IMR-90 (cell line): ENCODE measurements around the gene TUBD1. TPM values are rescaled to one million over a fixed set of nuclear protein-coding genes. Genes with fewer than 3 reads are reported as not detected.

Source experiments
- ATAC-seq: fragments of 200-7000 bp; cut with Tn5 transposase; 2 replicates; pipeline ENCODE4 v1.9.1; 2020; ENCODE audit warnings: low read depth, mild to moderate bottlenecking, moderate library complexity
- BruUV-seq: library from RNA; stranded (reverse); fragments of 400-500 nt; replicated peaks from 2 replicates; lab custom pipeline; 2021; lab: Mats Ljungman, UMichigan
- CTCF ChIA-PET: fragments of 300-600 bp; formaldehyde crosslinking; extraction: SDS; loops from one replicate; lab custom pipeline; 2021; ENCODE audit warnings: antibody characterized with exemption; lab: Yijun Ruan, JAX
- POLR2A ChIA-PET: fragments of 300-600 bp; sonication (Branson Sonifier 250); formaldehyde crosslinking; loops from one replicate; lab custom pipeline; 2022; ENCODE audit warnings: antibody characterized with exemption; ENCODE audit not compliant: unreplicated experiment; lab: Charles Lee
- DNase-seq: peaks from one replicate; pipeline ENCODE4 v3.0.0; 2013
- H2AFZ ChIP-seq: replicated peaks from 2 replicates; pipeline ENCODE3; 2013; ENCODE audit warnings: low read length, mild to moderate bottlenecking; ENCODE audit not compliant: poor library complexity
- H2AK5ac ChIP-seq: 2 replicates; pipeline ENCODE4 v1.6.1; 2013; ENCODE audit warnings: low read depth, low read length, inconsistent platforms
- H2AK9ac ChIP-seq: replicated peaks from 2 replicates; pipeline ENCODE3; 2013; ENCODE audit warnings: mild to moderate bottlenecking, low read depth, low read length, moderate library complexity; ENCODE audit not compliant: poor library complexity
- H2BK120ac ChIP-seq: 2 replicates; pipeline ENCODE4 v1.6.1; 2013; ENCODE audit warnings: low read depth, low read length, inconsistent platforms
- H2BK15ac ChIP-seq: 3 replicates; pipeline ENCODE4 v1.6.1; 2013; ENCODE audit warnings: low read depth, low read length, inconsistent platforms
- H2BK20ac ChIP-seq: 2 replicates; pipeline ENCODE4 v1.6.1; 2013; ENCODE audit warnings: low read depth, mild to moderate bottlenecking, inconsistent platforms, low read length, moderate library complexity
- H2BK5ac ChIP-seq: 2 replicates; pipeline ENCODE4 v1.6.1; 2013; ENCODE audit warnings: mild to moderate bottlenecking, low read depth, low read length, inconsistent platforms; ENCODE audit not compliant: poor library complexity, severe bottlenecking
- H3K14ac ChIP-seq: replicated peaks from 2 replicates; pipeline ENCODE4 v1.6.1; 2013; ENCODE audit warnings: low read depth, low read length, inconsistent platforms
- H3K18ac ChIP-seq: 2 replicates; pipeline ENCODE4 v1.6.1; 2013; ENCODE audit warnings: low read depth, low read length, control low read depth
- H3K23ac ChIP-seq: 2 replicates; pipeline ENCODE4 v1.6.1; 2013; ENCODE audit warnings: low read depth, low read length, inconsistent platforms
- H3K27ac ChIP-seq: 2 replicates; pipeline ENCODE4 v1.5.1; 2013; ENCODE audit warnings: mild to moderate bottlenecking, control low read depth, low read length; ENCODE audit not compliant: insufficient read depth
- H3K27me3 ChIP-seq: 2 replicates; pipeline ENCODE4 v1.6.1; 2013; ENCODE audit warnings: low read length; ENCODE audit not compliant: control insufficient read depth, insufficient read depth
- H3K36me3 ChIP-seq: 2 replicates; pipeline ENCODE4 v1.6.1; 2013; ENCODE audit warnings: low read length, mixed read lengths; ENCODE audit not compliant: control insufficient read depth, insufficient read depth
- H3K4ac ChIP-seq: 2 replicates; pipeline ENCODE4 v1.6.1; 2013; ENCODE audit warnings: low read depth, low read length, inconsistent platforms
- H3K4me1 ChIP-seq: 2 replicates; pipeline ENCODE4 v1.6.1; 2013; ENCODE audit warnings: low read length, mixed read lengths; ENCODE audit not compliant: control insufficient read depth, insufficient read depth
- H3K4me2 ChIP-seq: 2 replicates; pipeline ENCODE4 v1.6.1; 2013; ENCODE audit warnings: low read depth, mild to moderate bottlenecking, control low read depth, low read length, moderate library complexity
- H3K4me3 ChIP-seq: 2 replicates; pipeline ENCODE4 v1.5.1; 2013; ENCODE audit warnings: low read depth, mild to moderate bottlenecking, control low read depth, low read length, moderate library complexity; ENCODE audit not compliant: insufficient read depth
- H3K56ac ChIP-seq: 2 replicates; pipeline ENCODE4 v1.6.1; 2013; ENCODE audit warnings: low read length, inconsistent platforms; ENCODE audit not compliant: insufficient read depth; ENCODE audit errors: extremely low read depth
- H3K79me1 ChIP-seq, 2 experiments: 2 replicates each; pipeline ENCODE4 v1.6.1; 2013; ENCODE audit warnings: low read length in 2 of 2, inconsistent platforms in 1 of 2, low read depth in 1 of 2
- H3K9ac ChIP-seq: 2 replicates; pipeline ENCODE4 v1.6.1; 2013; ENCODE audit warnings: low read depth, low read length, control low read depth
- H3K9me1 ChIP-seq: 2 replicates; pipeline ENCODE4 v1.6.1; 2013; ENCODE audit warnings: low read length, inconsistent platforms; ENCODE audit not compliant: insufficient read depth
- H3K9me3 ChIP-seq: 2 replicates; pipeline ENCODE4 v1.6.1; 2013; ENCODE audit warnings: low read length; ENCODE audit not compliant: control insufficient read depth, insufficient read depth
- H4K20me1 ChIP-seq: 2 replicates; pipeline ENCODE4 v1.6.1; 2013; ENCODE audit warnings: low read length, inconsistent platforms; ENCODE audit not compliant: insufficient read depth
- H4K5ac ChIP-seq: 2 replicates; pipeline ENCODE4 v1.6.1; 2013; ENCODE audit warnings: mild to moderate bottlenecking, low read depth, low read length, control low read depth
- H4K8ac ChIP-seq, 2 experiments: 2 replicates each; pipeline ENCODE4 v1.6.1; 2013; ENCODE audit warnings: low read depth in 2 of 2, low read length in 2 of 2, control low read depth in 1 of 2, inconsistent platforms in 1 of 2
- H4K91ac ChIP-seq: 2 replicates; pipeline ENCODE4 v1.6.1; 2013; ENCODE audit warnings: low read depth, low read length, inconsistent platforms; ENCODE audit not compliant: insufficient read depth
- BHLHE40 ChIP-seq: fragments of 150-350 bp; IDR thresholded peaks from 2 replicates; pipeline ENCODE4 v1.6.1; 2016; ENCODE audit warnings: mild to moderate bottlenecking, low read depth, low read length
- CEBPB ChIP-seq: IDR thresholded peaks from 2 replicates; pipeline ENCODE4 v1.6.1; 2012; ENCODE audit warnings: low read depth, low read length, improper control_type of control experiment
- CHD1 ChIP-seq: IDR thresholded peaks from 2 replicates; pipeline ENCODE4 v1.6.1; 2012; ENCODE audit warnings: low read depth, low read length, improper control_type of control experiment
- CTCF ChIP-seq: conservative IDR thresholded peaks from 2 replicates; pipeline ENCODE4 v1.5.1; 2012; ENCODE audit warnings: mild to moderate bottlenecking, low read depth, low read length, improper control_type of control experiment
- FOS ChIP-seq: fragments of 150-350 bp; IDR thresholded peaks from 2 replicates; pipeline ENCODE4 v1.6.1; 2016; ENCODE audit warnings: low read depth, low read length
- MAFK ChIP-seq: IDR thresholded peaks from 2 replicates; pipeline ENCODE4 v1.6.1; 2012; ENCODE audit warnings: low read depth, low read length, improper control_type of control experiment
- MAZ ChIP-seq: IDR thresholded peaks from 2 replicates; pipeline ENCODE4 v1.6.1; 2012; ENCODE audit warnings: low read depth, mild to moderate bottlenecking, low read length, improper control_type of control experiment, moderate library complexity, borderline replicate concordance
- MXI1 ChIP-seq: IDR thresholded peaks from 2 replicates; pipeline ENCODE4 v1.6.1; 2012; ENCODE audit warnings: low read depth, mild to moderate bottlenecking, low read length, moderate library complexity, borderline replicate concordance
- NFE2L2 ChIP-seq: fragments of 150-350 bp; IDR thresholded peaks from 2 replicates; pipeline ENCODE4 v1.6.1; 2016; ENCODE audit warnings: low read depth, mild to moderate bottlenecking, low read length
- POLR2A ChIP-seq: IDR thresholded peaks from 2 replicates; pipeline ENCODE4 v1.6.1; 2012; ENCODE audit warnings: mild to moderate bottlenecking, low read depth, low read length
- RAD21 ChIP-seq: IDR thresholded peaks from 2 replicates; pipeline ENCODE4 v1.6.1; 2012; ENCODE audit warnings: low read length, improper control_type of control experiment
- RCOR1 ChIP-seq: IDR thresholded peaks from 2 replicates; pipeline ENCODE4 v1.6.1; 2012; ENCODE audit warnings: mild to moderate bottlenecking, low read length, improper control_type of control experiment; ENCODE audit not compliant: insufficient replicate concordance
- RFX5 ChIP-seq: IDR thresholded peaks from 2 replicates; pipeline ENCODE4 v1.8.0; 2012; ENCODE audit warnings: low read depth, mild to moderate bottlenecking, low read length, moderate library complexity
- SMC3 ChIP-seq: fragments of 150-350 bp; IDR thresholded peaks from 2 replicates; pipeline ENCODE4 v1.6.1; 2016; ENCODE audit warnings: low read depth, mild to moderate bottlenecking, antibody characterized with exemption, low read length, moderate library complexity
- USF2 ChIP-seq: fragments of 150-350 bp; IDR thresholded peaks from 2 replicates; pipeline ENCODE4 v1.6.1; 2017; ENCODE audit warnings: mild to moderate bottlenecking, antibody characterized with exemption, low read length, low read depth
- WGBS, 2 experiments: methylation state at CpG; one replicate each; pipeline versions ENCODE4 v1.1.5 to v1.1.7; 2013; ENCODE audit warnings: missing lambda C conversion rate in 2 of 2; ENCODE audit not compliant: insufficient read length in 1 of 2; ENCODE audit errors: extremely low coverage in 2 of 2; 5-methylcytosine and 5-hydroxymethylcytosine counted together
- dilution Hi-C: fragments of 300-500 bp; cut with HindIII; formaldehyde crosslinking; loops from one replicate; pipeline ENCODE4 v1.14.3; 2018; ENCODE audit warnings: low sequenced_read_pairs; ENCODE audit not compliant: unreplicated experiment
- in situ Hi-C: fragments of 300-500 bp; cut with MboI; formaldehyde crosslinking; loops from 3 replicates; pipeline ENCODE4 v1.14.3; 2019; ENCODE audit warnings: low sequenced_read_pairs, inconsistent platforms, mixed read lengths
- intact Hi-C: fragments of 100-400 bp; cut with micrococcal nuclease; formaldehyde crosslinking; loops from 2 replicates; pipeline ENCODE4 v1.10.0; 2022
- polyA plus RNA-seq, 3 experiments: library from polyadenylated mRNA; depleted of rRNA; stranded (reverse); fragments of >200 nt; gene quantifications; 2 replicates each; pipeline ENCODE4 v1.2.3, GENCODE V29; 2012; ENCODE audit warnings: low replicate concordance in 1 of 3
- total RNA-seq: library from RNA; depleted of rRNA; stranded (reverse); fragments of >200 nt; gene quantifications from 2 replicates; pipeline ENCODE4 v1.2.3, GENCODE V29; 2012
- TF ChIP-seq, protein P1 (sequence below): fragments of 150-350 bp; IDR thresholded peaks from 2 replicates; pipeline ENCODE4 v1.6.1; 2016; ENCODE audit warnings: low read depth, mild to moderate bottlenecking, low read length, moderate library complexity, borderline replicate concordance

TUBD1 gene
- total and polyA plus RNA-seq, 2 of the 4 experiments (the other 2 are of a cell fraction), result 2.2 to 4.7 TPM

GRCh38 chr17:59907467-59907866, 14.7 kb upstream of the TUBD1 start:
- DNase-seq (no peak), ATAC-seq (no peak)
- Histone ChIP-seq H3K4ac (no peak overlapping the region), H2BK15ac (no peak overlapping the region), H2AK5ac (no peak overlapping the region), H2AFZ (no peak overlapping the region), H3K27me3 (no peaks in the 10 kb centered on the region), H3K4me1 (no peaks in the 10 kb centered on the region), H2BK20ac (no peak overlapping the region), H3K36me3 (peaks cover 6% of the 10 kb centered on the region; the same call in 1 of the 2 replicates), H3K9ac (no peak overlapping the region), H3K79me1 (peaks cover 15 to 39% of the 10 kb centered on the region in 2 experiments), H3K18ac (no peak overlapping the region), H3K9me1 (peaks cover 7% of the 10 kb centered on the region; the same call in 1 of the 2 replicates), H2AK9ac (no peak overlapping the region), H3K27ac (no peak overlapping the region), H3K56ac (no peak overlapping the region), H3K14ac (no peak overlapping the region), H2BK5ac (no peak overlapping the region), H2BK120ac (no peak overlapping the region), H3K4me2 (no peak overlapping the region), H3K23ac (no peak overlapping the region), H4K8ac (no peak overlapping the region), H3K9me3 (no peaks in the 10 kb centered on the region), H4K91ac (no peak overlapping the region), H4K20me1 (peaks cover 22% of the 10 kb centered on the region), H4K5ac (no peak overlapping the region), H3K4me3 (no peak overlapping the region)
- ChIA-PET CTCF (no interaction called here), POLR2A (no interaction called here)
- dilution Hi-C loops (no loop called here), intact Hi-C loops (no loop called here), in situ Hi-C loops (no loop called here)
- TF ChIP-seq RCOR1 (no peak), RAD21 (no peak), MAFK (no peak), BHLHE40 (no peak), POLR2A (no peak), NFE2L2 (no peak), USF2 (no peak), RFX5 (no peak), CEBPB (no peak), CTCF (no peak), MXI1 (no peak), FOS (no peak), SMC3 (no peak), CHD1 (no peak), MAZ (no peak)
- TF ChIP-seq, protein P1, sequence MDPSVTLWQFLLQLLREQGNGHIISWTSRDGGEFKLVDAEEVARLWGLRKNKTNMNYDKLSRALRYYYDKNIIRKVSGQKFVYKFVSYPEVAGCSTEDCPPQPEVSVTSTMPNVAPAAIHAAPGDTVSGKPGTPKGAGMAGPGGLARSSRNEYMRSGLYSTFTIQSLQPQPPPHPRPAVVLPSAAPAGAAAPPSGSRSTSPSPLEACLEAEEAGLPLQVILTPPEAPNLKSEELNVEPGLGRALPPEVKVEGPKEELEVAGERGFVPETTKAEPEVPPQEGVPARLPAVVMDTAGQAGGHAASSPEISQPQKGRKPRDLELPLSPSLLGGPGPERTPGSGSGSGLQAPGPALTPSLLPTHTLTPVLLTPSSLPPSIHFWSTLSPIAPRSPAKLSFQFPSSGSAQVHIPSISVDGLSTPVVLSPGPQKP, result no peak
- BruUV-seq, result no TSS peak
- WGBS, 2 experiments, result no CpG with 5 or more reads among the region's 3 CpGs
